Smooth muscle cell (in vitro differentiated cells): ENCODE measurements around the gene PLCZ1. TPM values are rescaled to one million over a fixed set of nuclear protein-coding genes. Genes with fewer than 3 reads are reported as not detected.

Experiments used
- DNase-seq: peaks from one replicate; lab custom pipeline; 2025; ENCODE audit not compliant: unreplicated experiment; lab: John Stamatoyannopoulos, UW
- H2AFZ ChIP-seq: fragments of 200-600 bp; sonication (generic); 2 replicates; pipeline ENCODE4 v1.6.0; 2016; ENCODE audit warnings: antibody characterized with exemption, low read depth, mild to moderate bottlenecking
- H3F3A ChIP-seq: fragments of 200-600 bp; sonication (generic); 2 replicates; pipeline ENCODE4 v1.6.0; 2017; ENCODE audit warnings: antibody characterized with exemption, low read depth
- H3K27ac ChIP-seq: fragments of 200-600 bp; sonication (generic); 2 replicates; pipeline ENCODE4 v1.5.1; 2016; ENCODE audit warnings: low read depth, mild to moderate bottlenecking
- H3K27me3 ChIP-seq: fragments of 200-600 bp; sonication (generic); 2 replicates; pipeline ENCODE4 v1.6.1; 2016; ENCODE audit warnings: low read depth, mild to moderate bottlenecking
- H3K36me3 ChIP-seq: fragments of 200-600 bp; sonication (generic); 2 replicates; pipeline ENCODE4 v1.5.1; 2016; ENCODE audit warnings: low read depth
- H3K4me1 ChIP-seq: fragments of 200-600 bp; sonication (generic); 2 replicates; pipeline ENCODE4 v1.5.1; 2016; ENCODE audit warnings: low read depth
- H3K4me2 ChIP-seq: fragments of 200-600 bp; sonication (generic); 2 replicates; pipeline ENCODE4 v1.6.0; 2016; ENCODE audit warnings: mild to moderate bottlenecking
- H3K4me3 ChIP-seq: fragments of 200-600 bp; sonication (generic); 2 replicates; pipeline ENCODE4 v1.5.1; 2016; ENCODE audit warnings: mild to moderate bottlenecking
- H3K79me2 ChIP-seq: fragments of 200-600 bp; sonication (generic); 2 replicates; pipeline ENCODE4 v1.6.0; 2016; ENCODE audit warnings: low read depth, mild to moderate bottlenecking
- H3K9ac ChIP-seq: fragments of 200-600 bp; sonication (generic); 2 replicates; pipeline ENCODE4 v1.6.0; 2016; ENCODE audit warnings: low read depth
- H3K9me3 ChIP-seq: fragments of 200-600 bp; sonication (generic); replicated peaks from 2 replicates; pipeline ENCODE4 v1.5.1; 2016; ENCODE audit warnings: low read depth
- H4K20me1 ChIP-seq: fragments of 200-600 bp; sonication (generic); 2 replicates; pipeline ENCODE4 v1.6.0; 2016; ENCODE audit warnings: low read depth
- WGBS: methylation state at CpG from one replicate; pipeline ENCODE4 v1.1.7; 2016; ENCODE audit warnings: low lambda C conversion rate; 5-methylcytosine and 5-hydroxymethylcytosine counted together
- polyA plus RNA-seq: library from polyadenylated mRNA; unstranded; fragments of >200 nt; fragmentation: Nextera tagmentation; extraction: Ambion mirVana; gene quantifications from 2 replicates; pipeline ENCODE4 v1.2.1, GENCODE V29; 2016
- total RNA-seq: library from RNA; depleted of rRNA; stranded (reverse); fragments of >200 nt; gene quantifications from 2 replicates; pipeline ENCODE4 v1.2.3, GENCODE V29; 2014
- TF ChIP-seq, protein P1 (sequence below): fragments of 200-600 bp; sonication (generic); IDR thresholded peaks from 2 replicates; pipeline ENCODE4 v1.5.1; 2017; ENCODE audit warnings: borderline replicate concordance, mild to moderate bottlenecking, antibody characterized with exemption; ENCODE audit not compliant: insufficient read depth, poor library complexity, severe bottlenecking

Gene PLCZ1
- total and polyA plus RNA-seq, 2 experiments from 2014 or later: not detected

- 65% methylated on average over 1 of the region's 1 CpG for WGBS
- Histone ChIP-seq H3K9me3 (no peaks in the 10 kb centered on the region), H3K9ac (no peak overlapping the region), H4K20me1 (no peaks in the 10 kb centered on the region), H3K4me2 (no peak overlapping the region), H3K36me3 (no peaks in the 10 kb centered on the region), H3K4me1 (no peaks in the 10 kb centered on the region), H2AFZ (no peak overlapping the region), H3K79me2 (no peaks in the 10 kb centered on the region), H3K27ac (no peak overlapping the region), H3K27me3 (no peaks in the 10 kb centered on the region), H3F3A (no peaks in the 10 kb centered on the region), H3K4me3 (no peak overlapping the region)
- TF ChIP-seq, protein P1, sequence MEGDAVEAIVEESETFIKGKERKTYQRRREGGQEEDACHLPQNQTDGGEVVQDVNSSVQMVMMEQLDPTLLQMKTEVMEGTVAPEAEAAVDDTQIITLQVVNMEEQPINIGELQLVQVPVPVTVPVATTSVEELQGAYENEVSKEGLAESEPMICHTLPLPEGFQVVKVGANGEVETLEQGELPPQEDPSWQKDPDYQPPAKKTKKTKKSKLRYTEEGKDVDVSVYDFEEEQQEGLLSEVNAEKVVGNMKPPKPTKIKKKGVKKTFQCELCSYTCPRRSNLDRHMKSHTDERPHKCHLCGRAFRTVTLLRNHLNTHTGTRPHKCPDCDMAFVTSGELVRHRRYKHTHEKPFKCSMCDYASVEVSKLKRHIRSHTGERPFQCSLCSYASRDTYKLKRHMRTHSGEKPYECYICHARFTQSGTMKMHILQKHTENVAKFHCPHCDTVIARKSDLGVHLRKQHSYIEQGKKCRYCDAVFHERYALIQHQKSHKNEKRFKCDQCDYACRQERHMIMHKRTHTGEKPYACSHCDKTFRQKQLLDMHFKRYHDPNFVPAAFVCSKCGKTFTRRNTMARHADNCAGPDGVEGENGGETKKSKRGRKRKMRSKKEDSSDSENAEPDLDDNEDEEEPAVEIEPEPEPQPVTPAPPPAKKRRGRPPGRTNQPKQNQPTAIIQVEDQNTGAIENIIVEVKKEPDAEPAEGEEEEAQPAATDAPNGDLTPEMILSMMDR: no peak
- DNase-seq: no peak
These were observed 84.3 kb downstream of the PLCZ1 start for GRCh38 chr12:18653465-18653864.

- Histone ChIP-seq H3K4me2 (no peak overlapping the region), H3K27me3 (no peaks in the 10 kb centered on the region), H3K27ac (no peak overlapping the region), H2AFZ (no peak overlapping the region), H3K36me3 (no peaks in the 10 kb centered on the region), H3K79me2 (no peaks in the 10 kb centered on the region), H3K4me1 (no peaks in the 10 kb centered on the region), H4K20me1 (no peaks in the 10 kb centered on the region), H3K4me3 (no peak overlapping the region), H3F3A (no peaks in the 10 kb centered on the region), H3K9ac (no peak overlapping the region), H3K9me3 (no peaks in the 10 kb centered on the region)
- DNase-seq: no peak
- TF ChIP-seq, protein P1: no peak
These were observed 85.2 kb downstream of the PLCZ1 start for GRCh38 chr12:18652596-18652995.

DNA sequence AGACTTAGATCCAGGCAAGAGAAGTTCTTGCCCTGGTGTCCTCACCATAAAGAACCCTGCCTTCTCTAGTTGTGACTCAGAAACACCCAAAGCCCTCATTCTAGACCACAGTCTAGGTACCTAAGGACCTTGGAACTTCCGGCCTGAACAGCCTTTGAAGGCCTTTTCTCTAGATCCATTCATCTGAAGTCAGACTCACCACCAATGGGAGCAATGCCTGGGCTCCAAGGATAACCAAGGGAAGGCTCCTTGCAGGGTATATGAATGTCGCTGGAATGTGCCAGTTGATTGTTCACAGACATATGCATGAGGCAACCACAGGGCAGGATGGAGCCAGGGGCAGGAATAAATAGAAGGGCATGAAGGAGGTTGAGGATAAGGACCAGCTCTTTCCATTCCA, 86.3 kb downstream of the PLCZ1 start:
- Histone ChIP-seq H4K20me1 (no peaks in the 10 kb centered on the region), H2AFZ (no peak overlapping the region), H3K9me3 (no peaks in the 10 kb centered on the region), H3F3A (no peaks in the 10 kb centered on the region), H3K27ac (no peak overlapping the region), H3K4me3 (no peak overlapping the region), H3K9ac (no peak overlapping the region), H3K27me3 (no peaks in the 10 kb centered on the region), H3K4me1 (no peaks in the 10 kb centered on the region), H3K79me2 (no peaks in the 10 kb centered on the region), H3K4me2 (no peak overlapping the region), H3K36me3 (no peaks in the 10 kb centered on the region)
- WGBS: 82% methylated on average over 2 of the region's 2 CpGs
- no peak for DNase-seq
- TF ChIP-seq, protein P1: no peak

DNA sequence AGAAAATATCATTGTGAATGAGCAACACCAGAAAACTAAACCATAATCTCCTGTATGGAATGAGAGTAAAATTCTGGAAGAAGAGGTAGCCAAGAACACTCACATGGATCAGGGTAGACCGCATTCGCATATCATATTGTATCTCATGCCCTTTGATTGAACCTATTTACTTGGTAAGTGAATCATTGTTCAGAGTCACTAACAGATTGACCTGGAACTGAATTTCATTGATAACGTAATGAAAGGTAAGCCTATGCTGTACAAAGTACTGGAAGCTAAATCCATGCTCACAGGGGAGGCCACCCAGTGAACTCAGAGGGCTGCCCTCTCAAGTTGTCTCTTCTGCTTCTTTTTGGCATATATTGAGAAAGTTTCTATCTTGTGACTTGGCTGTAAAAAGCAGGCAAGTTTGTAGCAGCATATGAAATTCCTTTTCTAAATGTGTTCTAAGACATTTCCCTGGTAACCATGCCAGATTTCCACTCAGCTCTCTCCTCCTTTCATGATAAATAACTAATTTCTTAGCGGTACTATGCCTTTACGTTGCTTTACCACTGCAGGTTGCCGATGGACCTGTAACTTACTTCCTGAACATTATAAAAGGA, 91.4 kb downstream of the PLCZ1 start:
- TF ChIP-seq, protein P1: no peak
- H3K27ac ChIP-seq: no peak overlapping the region
- WGBS: 92% methylated on average over 6 of the region's 6 CpGs

More for the DNA sequence above, 91.4 kb downstream of the PLCZ1 start:
- Histone ChIP-seq H3K4me1 (no peaks in the 10 kb centered on the region), H3F3A (no peaks in the 10 kb centered on the region), H3K79me2 (no peaks in the 10 kb centered on the region), H3K27me3 (no peaks in the 10 kb centered on the region), H3K36me3 (no peaks in the 10 kb centered on the region), H4K20me1 (no peaks in the 10 kb centered on the region), H3K4me3 (no peak overlapping the region), H3K9ac (no peak overlapping the region), H2AFZ (no peak overlapping the region), H3K4me2 (no peak overlapping the region), H3K9me3 (no peaks in the 10 kb centered on the region)
- no peak for DNase-seq
